NOMO-1 (cell line): Measurements from ENCODE around the gene WDFY3.

Experiments
- DNase-seq, 2 experiments: peaks; one replicate each; lab custom pipeline; 2025; ENCODE audit not compliant: unreplicated experiment in 2 of 2; lab: John Stamatoyannopoulos, UW

Gene WDFY3

DNA sequence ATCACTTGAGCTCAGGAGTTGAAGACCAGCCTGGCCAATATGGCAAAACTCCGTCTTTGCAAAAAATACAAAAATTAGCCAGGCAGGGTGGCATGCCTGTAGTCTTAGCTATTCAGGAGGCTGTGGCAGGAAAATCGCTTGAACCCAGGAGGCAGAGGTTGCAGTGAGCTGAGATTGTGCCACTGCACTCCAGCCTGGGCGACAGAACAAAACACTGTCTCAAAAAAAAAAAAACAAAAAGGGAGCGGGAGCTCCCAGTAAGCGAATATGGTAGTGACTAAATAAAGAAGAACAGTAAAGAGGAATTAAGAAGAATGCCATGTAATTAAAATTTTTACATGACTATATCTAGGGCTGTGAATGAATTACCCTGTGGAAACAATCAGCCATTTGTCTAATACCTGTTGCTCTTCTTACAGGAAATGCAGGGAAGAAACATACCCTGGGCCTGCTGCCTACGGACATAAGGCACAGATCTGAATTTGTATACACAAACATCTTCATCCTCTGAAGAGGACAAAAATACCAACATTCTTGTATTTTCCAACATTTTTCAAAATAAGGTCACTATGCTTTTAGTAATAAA lies 11.4 kb downstream of the WDFY3 start:
- DNase-seq, result no peak

DNA sequence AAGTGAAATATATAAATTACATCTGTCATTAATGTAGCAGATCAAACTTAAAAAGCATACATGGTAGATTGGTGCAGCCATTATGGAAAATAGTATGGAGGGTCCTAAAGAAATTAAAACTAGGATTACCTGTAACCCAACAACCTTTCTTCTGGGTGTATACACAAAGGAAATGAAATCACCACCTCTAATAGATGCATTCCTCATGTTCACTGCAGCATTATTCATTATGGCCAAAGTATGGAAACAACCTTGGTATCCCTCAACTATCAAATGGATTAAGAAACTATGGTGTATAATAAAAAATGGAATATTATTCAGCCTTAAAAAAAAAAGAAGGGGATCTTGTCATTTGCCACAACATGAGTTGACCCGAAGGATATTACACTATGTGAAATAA lies 13.7 kb downstream of the WDFY3 start:
- DNase-seq, result no peak

DNA sequence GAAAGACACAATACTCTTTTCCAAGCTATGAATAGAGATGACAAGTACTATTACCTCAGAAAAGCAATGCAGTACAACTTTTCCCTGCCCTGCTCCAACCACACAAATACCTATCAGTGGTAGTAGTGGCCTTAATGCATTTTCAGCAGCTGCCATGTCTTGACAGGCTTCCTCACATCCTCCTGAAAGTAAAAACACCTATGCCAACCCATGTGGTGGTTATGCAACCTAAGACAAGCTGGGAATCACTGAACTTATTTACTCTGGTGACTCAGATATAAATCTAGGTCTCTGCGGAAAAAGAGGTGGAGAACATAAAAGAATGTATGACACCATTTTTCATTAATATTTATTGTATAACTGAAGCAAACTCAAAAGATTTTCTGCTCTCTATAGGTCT lies 14.5 kb downstream of the WDFY3 start:
- no peak for DNase-seq

DNA sequence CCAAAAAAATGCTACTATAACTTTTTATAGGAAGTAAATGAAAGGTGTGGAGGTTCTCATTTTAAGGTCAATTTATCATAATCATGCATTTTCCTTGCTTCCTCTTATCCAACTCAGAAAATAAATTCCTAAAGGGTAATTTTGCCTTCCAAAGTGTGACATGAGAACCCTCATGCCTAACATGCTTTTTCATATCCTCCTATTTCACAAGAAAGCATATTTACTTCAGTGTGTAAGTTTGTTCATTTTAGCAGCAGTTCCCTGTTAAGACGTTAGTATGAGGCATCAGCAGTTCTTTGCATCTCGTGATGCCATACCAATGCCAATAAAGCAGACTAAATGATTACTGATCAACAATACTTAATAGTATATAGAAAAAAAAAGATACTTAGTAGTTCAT lies 18.4 kb downstream of the WDFY3 start:
- DNase-seq, result peak in 1 of 2 experiments; percentile 20

DNA sequence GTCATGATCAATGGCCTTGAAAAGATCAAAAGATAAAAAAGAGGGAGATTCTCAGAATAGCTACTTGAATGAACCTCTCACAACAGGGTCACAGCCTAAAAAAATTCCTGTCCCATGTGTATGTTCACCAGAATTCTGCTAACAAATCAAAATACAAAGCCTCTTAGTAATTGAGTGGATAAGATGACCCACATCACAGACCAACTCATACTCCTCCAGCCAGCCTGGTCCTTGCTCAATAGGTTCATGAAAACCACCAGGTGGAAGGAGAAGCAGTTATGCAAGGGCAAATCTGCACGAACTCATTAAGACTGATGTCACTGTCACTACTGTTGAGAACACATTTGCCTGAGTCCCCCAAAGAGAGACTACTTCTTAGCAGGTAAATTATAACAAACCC lies 21.5 kb downstream of the WDFY3 start:
- DNase-seq, result peak; percentile 7 to 50

DNA sequence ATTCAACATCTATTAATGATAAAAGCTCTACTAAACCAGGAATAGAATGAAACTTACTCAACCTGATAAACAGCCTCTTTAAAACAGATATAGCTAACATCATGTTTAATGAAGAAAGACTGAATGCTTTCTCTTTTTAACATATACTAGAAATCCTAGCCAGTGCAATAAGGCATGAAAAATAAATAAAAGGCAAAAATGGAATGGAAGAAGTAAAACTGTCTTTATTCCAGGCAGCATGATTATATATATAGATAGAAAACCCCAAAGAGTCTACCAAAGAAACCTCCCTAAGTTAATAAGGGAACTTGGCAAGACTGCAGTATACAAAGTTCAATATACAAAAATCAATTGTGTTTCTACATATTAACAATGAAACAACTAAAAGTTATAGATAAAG lies 25.5 kb downstream of the WDFY3 start:
- no peak for DNase-seq

DNA sequence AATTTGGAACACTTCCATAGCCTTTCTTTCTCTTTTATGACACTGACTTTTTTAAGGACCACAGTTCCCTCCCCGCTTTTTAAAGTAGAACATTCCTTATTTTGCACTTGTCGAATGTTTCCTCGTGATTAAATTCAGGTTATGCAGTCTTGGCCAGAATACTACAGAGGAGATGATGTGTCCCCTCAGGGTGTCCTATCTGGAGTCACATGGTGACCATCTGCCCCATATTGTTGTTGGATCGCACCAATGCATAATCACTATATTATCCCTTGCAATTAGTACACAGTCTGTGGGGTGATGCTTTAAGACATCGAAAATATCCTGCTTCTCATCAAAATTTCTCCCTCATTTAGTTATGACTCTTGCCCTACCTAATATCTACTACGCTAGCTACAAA lies 27.4 kb downstream of the WDFY3 start:
- DNase-seq, result no peak

DNA sequence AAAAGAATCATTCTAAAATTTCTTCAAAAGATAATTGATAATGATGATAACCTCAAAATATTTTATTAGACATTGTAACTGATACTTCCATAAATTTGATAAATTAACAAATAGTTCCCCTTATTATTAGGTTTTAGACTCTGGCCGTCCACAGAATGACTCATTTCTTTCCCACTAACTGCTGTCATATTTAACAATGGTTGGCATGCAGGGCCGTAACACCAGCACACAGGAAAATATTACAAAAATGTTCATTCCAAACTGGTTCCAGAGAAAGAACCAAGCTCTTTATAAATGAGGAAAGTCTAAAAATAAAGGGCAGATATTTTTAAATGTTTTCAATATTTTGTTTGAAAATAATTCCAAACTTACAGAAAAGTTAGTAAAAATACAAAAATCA lies 28.2 kb downstream of the WDFY3 start:
- DNase-seq, result no peak

DNA sequence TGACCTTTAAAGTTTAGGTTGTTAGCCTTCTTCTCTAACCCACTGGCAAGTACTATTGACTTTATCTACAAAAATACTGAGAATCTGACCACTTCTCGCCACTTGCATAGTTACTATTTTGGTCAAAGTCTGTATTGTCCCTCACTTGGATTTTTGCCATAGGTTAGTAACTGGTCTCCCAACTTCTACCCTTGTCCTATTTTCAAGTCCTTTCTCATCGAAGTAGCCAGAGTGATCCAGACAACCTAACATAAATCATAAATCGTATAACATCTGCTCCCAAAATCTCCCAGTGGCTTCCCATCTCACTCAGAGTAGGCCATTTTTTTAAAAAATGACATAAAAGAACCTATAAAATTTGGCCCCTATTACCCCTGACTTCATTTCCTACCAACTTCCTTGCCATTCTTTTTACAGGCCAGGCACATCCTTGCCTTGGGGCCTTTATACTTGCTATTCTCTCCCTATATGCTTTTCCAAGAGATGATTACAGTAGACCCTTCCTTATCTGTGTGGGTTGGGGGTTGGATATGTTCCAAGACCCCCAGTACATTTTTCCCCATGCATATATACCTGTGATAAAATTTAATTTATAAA lies 29.0 kb downstream of the WDFY3 start:
- DNase-seq, result no peak

DNA sequence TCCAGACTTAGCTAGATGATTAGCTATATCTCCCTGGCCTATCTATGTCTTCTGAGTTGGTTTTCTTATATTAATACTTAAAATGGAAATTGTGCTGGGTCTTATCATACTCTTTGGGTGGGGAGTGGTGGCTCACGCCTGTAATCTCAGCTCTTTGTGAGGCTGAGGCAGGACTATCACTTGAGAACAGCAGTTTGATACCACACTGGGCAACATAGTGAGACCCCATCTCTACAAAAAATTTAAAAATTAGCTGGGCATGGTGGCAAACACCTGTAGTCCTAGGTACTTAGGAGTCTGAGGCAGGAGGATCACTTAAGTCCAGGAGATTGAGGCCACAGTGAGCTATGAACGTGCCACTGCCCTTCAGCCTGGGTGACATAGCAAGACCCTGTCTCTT lies 30.4 kb downstream of the WDFY3 start:
- no peak for DNase-seq

DNA sequence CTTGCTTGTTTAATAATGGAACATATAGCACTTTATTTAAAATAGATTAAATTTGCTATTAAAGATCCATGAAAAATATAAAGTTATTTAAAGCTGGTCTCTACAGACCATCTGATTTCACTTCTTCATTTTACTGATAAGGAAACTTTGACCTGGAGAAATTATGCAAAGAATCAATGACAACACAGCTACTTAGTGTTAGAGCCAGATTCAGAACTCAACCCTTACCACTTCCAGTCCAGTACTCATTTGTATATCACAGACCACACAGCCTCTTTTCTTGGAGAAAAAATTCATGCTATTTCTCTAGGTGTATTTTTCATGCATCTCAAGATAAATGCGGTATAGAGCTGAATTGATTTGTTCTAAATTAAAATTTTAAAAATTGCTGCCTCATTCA lies 34.0 kb downstream of the WDFY3 start:
- DNase-seq, result peak in 1 of 2 experiments; percentile 33

DNA sequence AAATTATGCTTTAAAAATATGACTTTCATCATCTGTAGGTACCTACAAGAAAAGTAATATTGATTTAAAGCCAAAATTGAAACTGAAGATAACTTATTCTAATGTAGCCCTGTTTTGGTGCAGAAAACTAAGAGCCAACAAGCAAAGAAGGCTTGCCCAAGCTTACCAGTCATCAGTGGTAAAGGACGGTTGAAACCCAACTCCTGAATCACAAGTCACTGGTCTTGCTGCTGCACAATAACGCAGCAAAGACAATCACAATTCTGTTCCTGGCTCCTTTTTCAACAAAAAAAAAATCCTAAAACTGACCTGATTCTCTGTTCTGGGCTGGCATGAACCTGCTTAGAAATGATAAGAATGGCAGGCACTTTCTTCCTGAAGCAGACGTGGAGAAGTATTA lies 34.5 kb downstream of the WDFY3 start:
- no peak for DNase-seq

DNA sequence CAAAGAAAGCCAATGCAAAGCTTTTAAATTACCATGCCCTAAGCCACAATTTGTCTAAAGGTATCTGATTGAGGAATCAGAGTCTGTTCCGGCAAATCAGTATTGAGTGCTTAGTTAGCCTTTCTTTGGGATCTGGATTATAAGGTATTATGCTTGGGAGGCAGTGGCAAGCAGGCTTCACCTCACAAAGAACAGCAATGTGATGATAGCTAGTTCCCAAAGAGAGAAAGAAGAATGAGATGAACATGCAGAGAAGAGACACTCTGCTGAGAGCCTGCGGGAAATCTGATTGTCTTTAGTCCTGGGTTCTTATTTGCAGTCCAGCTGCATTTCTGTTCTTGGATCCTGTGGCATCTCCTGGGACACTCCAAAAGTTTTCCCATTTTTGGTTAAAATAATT lies 35.2 kb downstream of the WDFY3 start:
- no peak for DNase-seq

DNA sequence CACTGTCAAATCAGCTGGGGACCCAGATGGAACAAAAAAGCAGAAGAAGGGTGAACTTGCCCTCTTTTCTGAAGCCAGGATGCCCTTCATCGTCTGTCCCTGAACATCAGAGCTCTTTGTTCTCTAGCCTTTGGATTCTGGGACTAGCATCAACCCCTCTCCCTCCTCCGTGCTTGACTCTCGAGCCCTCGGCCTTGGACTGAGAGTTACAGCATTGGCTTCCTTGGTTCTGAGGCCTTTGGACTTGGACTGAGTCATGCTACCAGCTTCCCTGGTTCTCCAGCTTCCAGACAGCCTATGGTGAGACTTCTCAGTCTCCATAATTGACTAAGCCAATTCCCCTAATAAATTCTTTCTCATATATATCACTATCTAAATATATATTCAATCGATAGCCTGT lies 38.4 kb downstream of the WDFY3 start:
- DNase-seq, result no peak

DNA sequence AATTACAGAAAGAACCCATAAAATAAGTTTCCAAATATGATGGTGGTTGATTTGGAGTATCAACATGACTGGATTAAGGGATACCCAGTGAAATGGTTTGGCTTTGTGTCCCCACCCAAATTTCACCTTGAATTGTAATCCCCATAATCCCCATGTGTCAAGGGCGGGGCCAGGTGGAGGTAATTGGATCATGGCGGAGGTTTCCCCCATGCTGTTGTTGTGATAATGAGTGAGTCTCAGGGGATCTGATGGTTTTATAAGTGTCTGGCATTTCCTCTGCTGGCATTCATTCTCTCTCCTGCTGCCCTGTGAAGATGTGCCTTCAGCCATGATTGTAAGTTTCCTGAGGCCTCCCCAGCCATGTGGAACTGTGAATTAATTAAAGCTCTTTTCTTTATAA lies 39.1 kb downstream of the WDFY3 start:
- no peak for DNase-seq

DNA sequence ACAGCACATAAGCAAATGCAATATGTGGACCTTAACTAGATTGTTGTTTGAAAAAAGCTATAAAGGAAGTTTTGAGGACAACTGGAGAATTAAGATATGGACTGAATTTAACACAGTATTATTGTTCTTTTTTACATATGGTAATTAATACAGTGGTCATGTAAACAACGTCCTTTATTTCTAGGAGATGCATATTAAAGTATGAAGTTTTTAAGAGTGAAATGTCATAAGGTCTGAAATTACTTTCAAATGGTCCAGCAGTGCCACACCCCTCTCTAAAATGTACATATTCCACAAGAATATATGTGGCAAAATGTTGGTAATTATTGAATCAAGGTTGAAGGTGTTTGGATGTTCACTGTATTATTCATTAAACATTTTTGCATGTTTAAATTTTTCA lies 40.9 kb downstream of the WDFY3 start:
- no peak for DNase-seq

DNA sequence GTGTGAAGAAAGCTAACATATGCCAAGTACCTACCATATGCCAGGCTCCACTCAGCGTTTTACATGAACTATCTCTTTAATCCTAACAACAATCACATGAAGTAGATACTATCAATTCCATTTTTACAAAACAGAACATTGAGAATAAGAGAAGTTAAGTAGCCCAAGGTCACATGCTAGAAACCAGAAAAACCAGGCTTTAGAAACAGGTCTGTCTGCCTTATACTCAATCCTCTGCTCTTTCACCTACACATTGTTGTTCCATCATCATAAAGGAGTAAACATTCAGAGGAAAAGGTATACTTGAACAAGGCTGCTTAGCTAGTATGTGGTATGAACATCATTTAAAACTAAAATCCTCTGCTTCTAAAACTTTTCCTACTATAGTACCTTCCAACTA lies 42.1 kb downstream of the WDFY3 start:
- no peak for DNase-seq

DNA sequence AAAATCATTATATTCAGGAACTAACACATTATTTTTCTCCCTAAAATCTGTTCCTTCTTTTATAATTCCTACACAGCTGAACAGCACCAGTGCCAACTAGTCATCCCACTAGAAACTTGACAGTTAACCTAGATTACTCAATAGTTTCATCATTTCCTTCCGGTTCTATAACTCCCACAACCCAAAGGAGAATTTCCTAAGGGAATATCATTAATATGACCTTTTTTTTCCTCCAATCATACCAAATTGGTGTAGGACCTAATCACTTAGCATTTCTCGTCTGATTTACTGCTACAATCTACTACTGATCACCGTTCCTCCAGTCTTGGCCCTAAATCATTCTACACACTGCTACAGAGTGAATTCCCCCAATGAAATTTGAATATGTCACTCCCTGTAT lies 45.9 kb downstream of the WDFY3 start:
- DNase-seq, result no peak

DNA sequence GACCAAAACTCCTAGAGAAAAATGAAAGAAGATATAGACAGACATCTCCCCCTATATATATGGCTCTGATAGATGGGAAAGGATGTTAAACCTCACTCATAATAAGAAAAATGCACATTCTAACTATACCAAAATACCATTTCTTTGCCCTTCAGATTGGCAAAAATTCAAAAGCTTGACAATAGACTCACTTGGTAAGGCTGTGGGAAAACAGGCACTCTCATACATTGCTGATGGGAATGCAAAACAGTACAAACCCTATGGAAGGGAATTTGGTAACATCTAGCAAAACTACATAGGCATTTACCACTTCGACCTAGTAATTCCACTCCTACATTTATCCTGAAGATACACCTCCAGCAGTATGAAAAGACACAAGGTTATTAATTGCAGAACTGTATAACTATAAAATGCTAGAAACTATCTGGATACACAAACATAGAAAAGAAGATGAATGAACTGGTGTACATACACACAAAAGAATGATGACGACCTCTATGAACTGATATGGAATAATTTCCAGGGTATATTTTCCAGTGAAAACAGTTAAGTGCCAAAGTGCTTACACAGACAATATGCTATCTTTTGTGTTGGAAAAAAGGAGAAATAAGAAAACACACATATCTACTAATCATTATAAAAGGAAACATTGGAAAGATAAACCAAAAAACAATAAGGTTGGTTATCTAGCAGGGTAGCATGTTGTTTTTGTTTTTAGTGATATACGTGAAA lies 48.5 kb downstream of the WDFY3 start:
- no peak for DNase-seq

DNA sequence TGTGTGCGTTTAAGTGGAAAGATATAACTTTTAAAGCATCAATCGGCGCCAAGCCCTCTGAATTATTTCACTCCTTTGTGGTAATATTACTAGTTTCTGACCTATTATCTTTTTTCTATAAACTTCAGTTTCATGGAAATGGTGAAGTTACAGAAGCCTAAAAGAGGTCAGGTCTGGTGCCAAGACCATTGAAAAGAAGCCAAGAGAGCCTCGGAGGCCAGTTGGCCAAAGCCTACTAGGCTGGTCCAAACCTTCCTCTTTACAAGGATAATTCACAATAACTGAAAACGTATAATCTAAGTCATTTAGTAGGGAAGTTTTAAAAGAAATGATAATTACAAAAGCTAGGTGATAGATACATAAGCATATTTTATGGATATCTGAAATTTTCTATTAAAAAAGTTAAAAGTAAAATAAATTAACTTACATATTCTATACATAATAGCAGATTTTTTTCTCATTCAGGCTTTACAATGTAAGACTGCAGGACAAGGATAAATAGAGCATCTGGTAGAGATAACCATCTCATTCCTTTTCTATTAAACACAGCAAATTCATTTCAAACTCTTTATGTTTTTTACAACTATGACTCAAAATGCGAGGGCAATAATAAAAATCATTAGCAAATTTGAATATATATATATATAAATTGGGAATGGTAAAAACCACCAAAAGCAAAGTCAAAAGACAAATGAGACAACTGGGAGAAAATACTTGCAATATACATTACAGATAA lies 49.2 kb downstream of the WDFY3 start:
- no peak for DNase-seq

DNA sequence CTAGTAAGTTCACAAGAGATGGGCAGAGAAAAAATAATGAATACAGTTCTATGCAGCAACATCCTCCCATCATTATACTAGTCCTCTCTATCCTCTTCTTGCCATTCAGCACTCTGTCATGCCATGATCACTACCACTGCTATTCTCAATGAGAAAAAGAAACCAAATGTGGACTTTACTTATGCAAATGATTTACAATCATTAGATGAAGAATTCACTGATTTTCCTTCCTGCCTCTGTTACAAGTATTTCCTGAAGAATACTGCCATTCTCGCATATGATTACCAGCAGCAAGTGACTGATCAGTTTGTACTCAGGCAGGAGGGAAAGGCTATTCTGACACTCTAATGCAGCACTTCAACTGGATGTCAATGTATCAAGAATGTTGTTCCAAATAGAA lies 50.3 kb downstream of the WDFY3 start:
- no peak for DNase-seq

DNA sequence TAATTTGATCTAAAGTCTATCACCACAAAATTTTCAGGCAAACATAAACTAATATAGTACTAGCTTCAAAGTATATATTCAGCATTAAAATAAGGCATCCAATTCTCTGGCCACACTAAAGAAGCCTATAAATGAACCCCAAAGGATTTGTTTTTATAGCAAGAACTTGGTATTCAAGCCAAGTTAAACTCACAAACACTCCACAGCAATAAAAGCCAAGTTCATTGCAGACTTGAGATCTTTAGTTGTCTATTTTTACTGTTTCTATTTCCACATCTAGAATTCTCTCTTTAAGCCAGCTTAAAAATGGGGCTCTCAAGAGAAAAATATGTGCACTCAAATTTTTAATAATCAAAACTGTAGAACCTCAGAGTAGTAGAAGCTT lies 51.1 kb downstream of the WDFY3 start:
- no peak for DNase-seq
